Sigmoid colon (tissue), 7 donors: ENCODE measurements around the gene ZYX. TPM values are rescaled to one million over a fixed set of nuclear protein-coding genes. Genes with fewer than 3 reads are reported as not detected.

Source experiments
- DNase-seq: peaks from one replicate; pipeline ENCODE4 v3.0.0-alpha.2; 2019
- H3K27ac ChIP-seq, 4 donors: fragments of 200-600 bp; sonication (generic); one replicate each; pipeline ENCODE4 v1.5.1; 2016 to 2019; ENCODE audit warnings: mild to moderate bottlenecking in 1 of 4
- H3K27me3 ChIP-seq, 3 donors: fragments of 200-600 bp; sonication (generic); one replicate each; pipeline ENCODE4 v1.5.1; 2019; ENCODE audit warnings: mild to moderate bottlenecking in 1 of 3
- H3K36me3 ChIP-seq, 4 donors: fragments of 200-600 bp; sonication (generic); one replicate each; pipeline ENCODE4 v1.5.1; 2016 to 2019
- H3K4me1 ChIP-seq, 4 donors: fragments of 200-600 bp; sonication (generic); one replicate each; pipeline ENCODE4 v1.5.1; 2017 to 2019
- H3K4me3 ChIP-seq, 4 donors: fragments of 200-600 bp; sonication (generic); one replicate each; pipeline ENCODE4 v1.5.1; 2017 to 2019; ENCODE audit warnings: mild to moderate bottlenecking in 2 of 4, moderate library complexity in 1 of 4
- H3K9me3 ChIP-seq, 4 donors: fragments of 200-600 bp in 3 of 4; sonication (generic) in 3 of 4; one replicate each; pipeline versions ENCODE4 v1.5.1 to v1.6.1; 2013 to 2019
- CTCF ChIP-seq, 4 experiments: fragments of 450-650 bp in 3 of 4; fragments of 200-600 bp in 1 of 4; IDR thresholded peaks; one replicate each; pipeline ENCODE4 v1.5.1; 2016 to 2019; ENCODE audit warnings: antibody characterized with exemption in 4 of 4, mild to moderate bottlenecking in 3 of 4, moderate library complexity in 2 of 4
- EP300 ChIP-seq, 4 donors: sonication (generic); formaldehyde crosslinking; IDR thresholded peaks; one replicate each; pipeline ENCODE4 v1.6.1; 2017; ENCODE audit warnings: antibody characterized with exemption in 4 of 4
- POLR2A ChIP-seq, 2 donors: fragments of 450-650 bp; IDR thresholded peaks; one replicate each; pipeline ENCODE4 v1.6.1; 2016; ENCODE audit warnings: antibody characterized with exemption in 2 of 2, mild to moderate bottlenecking in 2 of 2, moderate library complexity in 2 of 2
- POLR2AphosphoS5 ChIP-seq, 4 donors: sonication (generic); formaldehyde crosslinking; IDR thresholded peaks; one replicate each; pipeline ENCODE4 v1.6.1; 2017; ENCODE audit warnings: antibody characterized with exemption in 4 of 4
- WGBS, 2 donors: extraction: QIAGEN DNeasy Blood & Tissue Kit; methylation state at CpG; one replicate each; pipeline ENCODE4 v1.1.7; 2013; 5-methylcytosine and 5-hydroxymethylcytosine counted together
- intact Hi-C: fragments of 100-400 bp; cut with DNase I; formaldehyde crosslinking; loops from one replicate; pipeline ENCODE4 v1.15.1; 2023
- polyA plus RNA-seq, 3 donors: library from polyadenylated mRNA; stranded (reverse); fragments of 200-250 nt; gene quantifications; one replicate each; pipeline ENCODE4 v1.2.3, GENCODE V29; 2013
- total RNA-seq, 4 donors: library from RNA; depleted of rRNA; stranded (reverse); fragments of >200 nt; gene quantifications; one replicate each; pipeline ENCODE4 v1.1.0, GENCODE V29; 2016
- donor health status: healthy with polysubstance abuse.
- donor health status: Bipolar disorder and iron deficiency.
- donor health status: healthy.

ZYX gene
- total and polyA plus RNA-seq, 7 donors = 34.4 to 218 (median 82.4) TPM

GRCh38 chr7:143372070-143372469 is 9.1 kb upstream of the ZYX start:
- no peaks in the 10 kb centered on the region for H3K36me3 ChIP-seq
- H3K27me3 ChIP-seq = no peaks in the 10 kb centered on the region
- TF ChIP-seq POLR2AphosphoS5 (IDR thresholded peaks at IDR 0.05) = no peak
- TF ChIP-seq POLR2A (IDR thresholded peaks at IDR 0.05) = no peak
- TF ChIP-seq CTCF (IDR thresholded peaks at IDR 0.05) = no peak
- no peak for TF ChIP-seq EP300 (IDR thresholded peaks at IDR 0.05)
- no peaks in the 10 kb centered on the region for H3K9me3 ChIP-seq
- intact Hi-C loops = no loop called here
- DNase-seq = peak; percentile 82
- no peak overlapping the region for H3K4me3 ChIP-seq
- H3K4me1 ChIP-seq = peaks cover 0 to 41% (median 17%) of the 10 kb centered on the region in 4 donors
- 10 to 25% methylated on average over 4 of the region's 4 CpGs for WGBS, 2 donors
- peak overlapping the region in 1 of 4 donors; percentile 35 for H3K27ac ChIP-seq

GRCh38 chr7:143373255-143373794 is 7.8 kb upstream of the ZYX start:
- Histone ChIP-seq H3K36me3 (no peaks in the 10 kb centered on the region), H3K4me1 (peaks cover 0 to 44% (median 21%) of the 10 kb centered on the region in 4 donors), H3K4me3 (no peak overlapping the region), H3K27me3 (no peaks in the 10 kb centered on the region), H3K27ac (no peak overlapping the region), H3K9me3 (no peaks in the 10 kb centered on the region)
- TF ChIP-seq EP300 (IDR thresholded peaks at IDR 0.05) (no peak), POLR2A (IDR thresholded peaks at IDR 0.05) (no peak), CTCF (IDR thresholded peaks at IDR 0.05) (no peak), POLR2AphosphoS5 (IDR thresholded peaks at IDR 0.05) (no peak)
- no peak for DNase-seq
- 88 to 90% methylated on average over 4 of the region's 4 CpGs for WGBS, 2 donors
- intact Hi-C loops = no loop called here

- peaks cover 0 to 49% (median 30%) of the 10 kb centered on the region in 4 donors for H3K4me1 ChIP-seq
- 77 to 90% methylated on average over 5 of the region's 5 CpGs for WGBS, 2 donors
- TF ChIP-seq EP300 (IDR thresholded peaks at IDR 0.05) (no peak), POLR2AphosphoS5 (IDR thresholded peaks at IDR 0.05) (no peak), POLR2A (IDR thresholded peaks at IDR 0.05) (no peak), CTCF (IDR thresholded peaks at IDR 0.05) (no peak)
- intact Hi-C loops = no loop called here
- H3K36me3 ChIP-seq = no peaks in the 10 kb centered on the region
- no peak for DNase-seq
- no peaks in the 10 kb centered on the region for H3K27me3 ChIP-seq
- no peaks in the 10 kb centered on the region for H3K9me3 ChIP-seq
- no peak overlapping the region for H3K4me3 ChIP-seq
- H3K27ac ChIP-seq = no peak overlapping the region
Observed at GRCh38 chr7:143374561-143374960, 6.6 kb upstream of the ZYX start.

DNA sequence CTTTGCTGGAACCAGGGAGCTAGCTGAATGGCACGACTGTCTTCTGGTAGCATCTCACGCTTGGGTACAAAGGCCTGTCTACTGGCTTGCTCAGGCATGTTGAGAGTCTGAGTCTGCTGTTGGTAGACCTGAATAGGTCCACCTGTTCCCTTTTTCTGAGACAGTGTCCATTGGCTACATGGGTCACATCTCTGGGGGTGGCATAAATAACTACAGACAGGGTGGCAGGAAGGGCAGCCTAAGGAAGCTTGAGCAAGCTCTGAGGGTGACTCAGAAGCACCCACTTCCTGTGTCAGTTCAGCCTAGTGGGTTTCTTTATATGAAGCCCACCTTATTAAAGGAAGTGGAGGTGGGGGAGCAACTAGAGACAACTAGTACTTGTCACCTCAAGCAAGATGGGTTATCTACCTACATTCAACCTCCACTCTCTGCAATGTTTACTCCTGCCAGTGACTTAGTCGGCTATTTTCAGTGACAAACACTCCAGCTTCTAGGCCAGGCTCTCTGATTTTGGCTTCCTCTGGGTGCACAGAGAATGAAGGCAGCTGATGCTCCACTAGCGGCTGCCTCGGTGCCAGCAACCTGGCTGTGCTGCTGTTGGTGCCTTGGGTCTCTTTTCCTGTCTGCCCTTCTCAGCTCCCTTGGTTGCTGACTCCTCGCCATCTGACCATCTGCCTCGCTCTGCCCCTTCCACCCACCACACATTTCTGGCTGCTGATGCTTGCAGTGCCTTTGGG is 5.7 kb upstream of the ZYX start:
- DNase-seq = no peak
- no peak for TF ChIP-seq POLR2AphosphoS5 (IDR thresholded peaks at IDR 0.05)
- no peak for TF ChIP-seq CTCF (IDR thresholded peaks at IDR 0.05)
- TF ChIP-seq POLR2A (IDR thresholded peaks at IDR 0.05) = no peak
- no peak for TF ChIP-seq EP300 (IDR thresholded peaks at IDR 0.05)
- no peaks in the 10 kb centered on the region for H3K27me3 ChIP-seq
- H3K9me3 ChIP-seq = no peaks in the 10 kb centered on the region
- no peaks in the 10 kb centered on the region for H3K36me3 ChIP-seq
- 62 to 85% methylated on average over 7 of the region's 7 CpGs for WGBS, 2 donors
- H3K4me1 ChIP-seq = peaks cover 0 to 54% (median 34%) of the 10 kb centered on the region in 4 donors
- peak overlapping the region in 3 of 4 donors; percentile 97 to 100 (median 100) for H3K27ac ChIP-seq
- intact Hi-C loops = no loop called here
- H3K4me3 ChIP-seq = no peak overlapping the region
